Muscle layer of colon (tissue), 2 donors: ENCODE results near the gene OXT.

Experiments
- H3K27ac ChIP-seq: one replicate; pipeline ENCODE4 v1.7.0; 2013; ENCODE audit warnings: low read depth, mild to moderate bottlenecking, low read length, moderate library complexity
- H3K27me3 ChIP-seq, 2 donors: one replicate each; pipeline ENCODE4 v1.7.0; 2013; ENCODE audit warnings: low read length in 2 of 2, mild to moderate bottlenecking in 2 of 2; ENCODE audit not compliant: insufficient read depth in 2 of 2, control insufficient read depth in 1 of 2
- H3K36me3 ChIP-seq: one replicate; pipeline ENCODE4 v1.7.0; 2013; ENCODE audit warnings: mild to moderate bottlenecking, low read length; ENCODE audit not compliant: insufficient read depth
- H3K4me1 ChIP-seq: one replicate; pipeline ENCODE4 v1.7.0; 2013; ENCODE audit warnings: mild to moderate bottlenecking, low read length; ENCODE audit not compliant: insufficient read depth
- H3K4me3 ChIP-seq, 2 donors: one replicate each; pipeline ENCODE4 v1.7.0; 2013; ENCODE audit warnings: low read length in 2 of 2, low read depth in 1 of 2, mild to moderate bottlenecking in 1 of 2, moderate library complexity in 1 of 2
- H3K9ac ChIP-seq: one replicate; pipeline ENCODE4 v1.7.0; 2013; ENCODE audit warnings: low read length
- H3K9me3 ChIP-seq: one replicate; pipeline ENCODE4 v1.7.0; 2013; ENCODE audit warnings: mild to moderate bottlenecking, low read length
- donor health status: abdominal sarcoma.
- donor health status: Adenocarcinoma of cecum.

Gene OXT

GRCh38 chr20:3081641-3082040 lies 10.2 kb downstream of the OXT start:
- Histone ChIP-seq H3K4me1 (no peaks in the 10 kb centered on the region), H3K27ac (no peak overlapping the region), H3K27me3 (peaks cover 11 to 36% of the 10 kb centered on the region in 2 donors)

GRCh38 chr20:3082306-3082951 lies 11.0 kb downstream of the OXT start:
- Histone ChIP-seq H3K27me3 (peaks cover 11 to 36% of the 10 kb centered on the region in 2 donors), H3K9me3 (no peaks in the 10 kb centered on the region), H3K27ac (no peak overlapping the region), H3K4me3 (no peak overlapping the region), H3K4me1 (no peaks in the 10 kb centered on the region), H3K36me3 (no peaks in the 10 kb centered on the region), H3K9ac (no peak overlapping the region)

More at GRCh38 chr20:3081641-3082040, 10.2 kb downstream of the OXT start:
- H3K9ac ChIP-seq = no peak overlapping the region
- H3K36me3 ChIP-seq = no peaks in the 10 kb centered on the region
- no peaks in the 10 kb centered on the region for H3K9me3 ChIP-seq
- H3K4me3 ChIP-seq = no peak overlapping the region

- H3K4me1 ChIP-seq = no peaks in the 10 kb centered on the region
- no peaks in the 10 kb centered on the region for H3K36me3 ChIP-seq
- no peaks in the 10 kb centered on the region for H3K9me3 ChIP-seq
- H3K27ac ChIP-seq = no peak overlapping the region
- H3K9ac ChIP-seq = no peak overlapping the region
- H3K4me3 ChIP-seq = peak overlapping the region in 1 of 2 donors; percentile 32
- H3K27me3 ChIP-seq = peaks cover 11 to 36% of the 10 kb centered on the region in 2 donors
Observed at GRCh38 chr20:3082955-3083952, 11.8 kb downstream of the OXT start.

- no peak within 1 kb of the TSS for H3K27ac ChIP-seq
- no peaks in the 10 kb centered on the region for H3K36me3 ChIP-seq
- H3K27me3 ChIP-seq = peaks cover 11 to 36% of the 10 kb centered on the region in 2 donors
- H3K4me3 ChIP-seq = no peak within 1 kb of the TSS
- no peaks in the 10 kb centered on the region for H3K9me3 ChIP-seq
- no peak within 1 kb of the TSS for H3K9ac ChIP-seq
- no peaks in the 10 kb centered on the region for H3K4me1 ChIP-seq
Observed at GRCh38 chr20:3084283-3084985, 13.0 kb downstream of the OXT start, which contains the start of gene AVP. Gene AVP (minus strand): TSS chr20:3084724. CDS start chr20:3084674, 50 bp downstream.

GRCh38 chr20:3084986-3085360 lies 13.6 kb downstream of the OXT start:
- H3K27me3 ChIP-seq = peaks cover 11 to 36% of the 10 kb centered on the region in 2 donors
- H3K9me3 ChIP-seq = no peaks in the 10 kb centered on the region
- H3K4me3 ChIP-seq = no peak overlapping the region
- H3K4me1 ChIP-seq = no peaks in the 10 kb centered on the region
- H3K36me3 ChIP-seq = no peaks in the 10 kb centered on the region
- no peak overlapping the region for H3K9ac ChIP-seq
- no peak overlapping the region for H3K27ac ChIP-seq

- Histone ChIP-seq H3K36me3 (no peaks in the 10 kb centered on the region), H3K9me3 (no peaks in the 10 kb centered on the region), H3K27me3 (peaks cover 11 to 36% of the 10 kb centered on the region in 2 donors), H3K9ac (no peak overlapping the region), H3K4me3 (no peak overlapping the region), H3K4me1 (no peaks in the 10 kb centered on the region), H3K27ac (no peak overlapping the region)
Observed at GRCh38 chr20:3085571-3086072, 14.2 kb downstream of the OXT start.

GRCh38 chr20:3088031-3088430 lies 16.6 kb downstream of the OXT start:
- Histone ChIP-seq H3K27me3 (peaks cover 6 to 35% of the 10 kb centered on the region in 2 donors), H3K9ac (no peak overlapping the region), H3K36me3 (no peaks in the 10 kb centered on the region), H3K4me1 (no peaks in the 10 kb centered on the region), H3K27ac (no peak overlapping the region), H3K9me3 (no peaks in the 10 kb centered on the region), H3K4me3 (no peak overlapping the region)

GRCh38 chr20:3090565-3090964 lies 19.1 kb downstream of the OXT start:
- Histone ChIP-seq H3K27me3 (peaks cover 6 to 22% of the 10 kb centered on the region in 2 donors), H3K9ac (no peak overlapping the region), H3K4me1 (no peaks in the 10 kb centered on the region), H3K9me3 (no peaks in the 10 kb centered on the region), H3K27ac (no peak overlapping the region), H3K4me3 (no peak overlapping the region), H3K36me3 (no peaks in the 10 kb centered on the region)

GRCh38 chr20:3092611-3093379 lies 21.4 kb downstream of the OXT start:
- Histone ChIP-seq H3K9me3 (no peaks in the 10 kb centered on the region), H3K9ac (no peak overlapping the region), H3K27me3 (peaks cover 6 to 22% of the 10 kb centered on the region in 2 donors), H3K36me3 (no peaks in the 10 kb centered on the region), H3K27ac (no peak overlapping the region), H3K4me3 (peak overlapping the region in 1 of 2 donors; percentile 4), H3K4me1 (no peaks in the 10 kb centered on the region)

- Histone ChIP-seq H3K4me3 (no peak overlapping the region), H3K4me1 (no peaks in the 10 kb centered on the region), H3K9ac (no peak overlapping the region), H3K9me3 (no peaks in the 10 kb centered on the region), H3K27me3 (peaks cover 6 to 22% of the 10 kb centered on the region in 2 donors), H3K27ac (no peak overlapping the region), H3K36me3 (no peaks in the 10 kb centered on the region)
Observed at GRCh38 chr20:3093861-3094361, 22.5 kb downstream of the OXT start.
